Neural crest cell (in vitro differentiated cells): ENCODE measurements around the gene CCL8. TPM values are rescaled to one million over a fixed set of nuclear protein-coding genes. Genes with fewer than 3 reads are reported as not detected.

ENCODE experiments used
- DNase-seq: peaks from one replicate; pipeline ENCODE4 v3.0.0; 2021; ENCODE audit warnings: low read depth, mixed read lengths, low spot score
- H3K27ac Mint-ChIP-seq: one replicate; pipeline ENCODE4 v1.8.0; 2021; ENCODE audit warnings: mild to moderate bottlenecking, mixed read lengths; ENCODE audit not compliant: unreplicated experiment
- H3K27me3 Mint-ChIP-seq: 2 replicates; pipeline ENCODE4 v1.8.0; 2021; ENCODE audit warnings: low read depth, mild to moderate bottlenecking, mixed read lengths
- H3K36me3 Mint-ChIP-seq: 2 replicates; pipeline ENCODE4 v1.8.0; 2021; ENCODE audit warnings: low read depth, mild to moderate bottlenecking, mixed read lengths
- H3K4me1 Mint-ChIP-seq: 2 replicates; pipeline ENCODE4 v1.8.0; 2021; ENCODE audit warnings: mixed read lengths
- H3K4me3 Mint-ChIP-seq: one replicate; pipeline ENCODE4 v1.8.0; 2021; ENCODE audit warnings: mild to moderate bottlenecking, mixed read lengths
- H3K9me3 Mint-ChIP-seq: 2 replicates; pipeline ENCODE4 v1.8.0; 2021; ENCODE audit warnings: mixed read lengths
- total RNA-seq: library from RNA; stranded (reverse); gene quantifications from 2 replicates; pipeline ENCODE4 v1.2.1, GENCODE V29; 2021
- TF ChIP-seq, protein P1 (sequence below): fragments of 200-600 bp; sonication (generic); conservative IDR thresholded peaks from 2 replicates; pipeline ENCODE4 v1.5.0; 2021; ENCODE audit warnings: antibody characterized with exemption, mild to moderate bottlenecking

Gene CCL8
- total RNA-seq, 1 donor from 2014 or later = not detected

DNA sequence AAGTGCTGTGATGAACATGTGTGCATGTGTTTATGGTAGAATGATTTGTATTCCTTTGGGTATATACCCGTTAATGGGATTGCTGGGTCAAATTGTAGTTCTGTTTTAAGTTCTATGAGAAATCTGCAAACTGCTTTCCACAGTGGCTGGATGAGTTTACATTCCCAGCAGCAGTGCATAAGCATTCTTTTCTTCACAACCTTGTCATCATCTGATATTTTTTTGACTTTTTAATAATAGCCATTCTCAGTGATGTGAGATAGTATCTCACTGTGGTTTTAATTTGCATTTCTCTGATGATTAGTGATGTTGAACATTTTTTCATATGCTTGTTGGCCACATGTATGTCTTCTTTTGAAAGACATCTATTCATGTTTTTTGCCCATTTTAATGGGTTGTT, 18.5 kb downstream of the CCL8 start:
- H3K27me3 Mint-ChIP-seq = peaks cover 20% of the 10 kb centered on the region
- no peaks in the 10 kb centered on the region for H3K36me3 Mint-ChIP-seq
- peaks cover 5% of the 10 kb centered on the region for H3K9me3 Mint-ChIP-seq
- peaks cover 14% of the 10 kb centered on the region for H3K4me1 Mint-ChIP-seq
- no peak for DNase-seq
- no peak overlapping the region for H3K4me3 Mint-ChIP-seq
- TF ChIP-seq, protein P1, sequence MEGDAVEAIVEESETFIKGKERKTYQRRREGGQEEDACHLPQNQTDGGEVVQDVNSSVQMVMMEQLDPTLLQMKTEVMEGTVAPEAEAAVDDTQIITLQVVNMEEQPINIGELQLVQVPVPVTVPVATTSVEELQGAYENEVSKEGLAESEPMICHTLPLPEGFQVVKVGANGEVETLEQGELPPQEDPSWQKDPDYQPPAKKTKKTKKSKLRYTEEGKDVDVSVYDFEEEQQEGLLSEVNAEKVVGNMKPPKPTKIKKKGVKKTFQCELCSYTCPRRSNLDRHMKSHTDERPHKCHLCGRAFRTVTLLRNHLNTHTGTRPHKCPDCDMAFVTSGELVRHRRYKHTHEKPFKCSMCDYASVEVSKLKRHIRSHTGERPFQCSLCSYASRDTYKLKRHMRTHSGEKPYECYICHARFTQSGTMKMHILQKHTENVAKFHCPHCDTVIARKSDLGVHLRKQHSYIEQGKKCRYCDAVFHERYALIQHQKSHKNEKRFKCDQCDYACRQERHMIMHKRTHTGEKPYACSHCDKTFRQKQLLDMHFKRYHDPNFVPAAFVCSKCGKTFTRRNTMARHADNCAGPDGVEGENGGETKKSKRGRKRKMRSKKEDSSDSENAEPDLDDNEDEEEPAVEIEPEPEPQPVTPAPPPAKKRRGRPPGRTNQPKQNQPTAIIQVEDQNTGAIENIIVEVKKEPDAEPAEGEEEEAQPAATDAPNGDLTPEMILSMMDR = no peak
- H3K27ac Mint-ChIP-seq = no peak overlapping the region

DNA sequence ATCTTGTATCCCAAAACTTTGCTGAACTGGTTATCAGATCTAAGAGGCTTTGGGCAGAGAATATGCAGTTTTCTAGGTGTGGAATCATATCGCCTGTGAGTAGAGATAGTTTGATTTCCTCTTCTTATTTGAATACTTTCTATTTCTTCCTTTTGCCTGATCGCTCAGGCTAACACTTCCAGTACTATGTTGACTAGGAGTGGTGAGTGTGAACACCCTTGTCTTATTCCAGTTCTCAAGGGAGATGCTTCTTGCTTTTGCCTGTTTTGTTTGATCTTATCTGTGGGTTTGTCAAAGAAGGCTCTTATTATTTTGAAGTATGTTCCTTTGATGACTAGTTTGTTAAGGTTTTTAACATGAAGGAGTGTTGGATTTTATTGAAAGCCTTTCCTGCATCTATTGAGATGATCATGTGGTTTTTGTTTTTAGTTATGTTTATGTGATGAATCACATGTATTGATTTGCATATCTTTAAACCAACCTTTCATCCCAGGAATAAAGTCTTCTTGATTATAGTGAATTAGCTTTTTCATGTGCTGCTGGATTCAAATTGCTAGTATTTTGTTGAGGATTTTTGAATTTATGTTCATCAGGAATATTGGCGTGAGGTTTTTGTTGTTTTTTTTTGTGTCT, 20.0 kb downstream of the CCL8 start:
- no peak overlapping the region for H3K27ac Mint-ChIP-seq
- DNase-seq = no peak
- H3K4me1 Mint-ChIP-seq = peaks cover 14% of the 10 kb centered on the region
- peaks cover 5% of the 10 kb centered on the region for H3K9me3 Mint-ChIP-seq
- TF ChIP-seq, protein P1 = no peak
- H3K27me3 Mint-ChIP-seq = peaks cover 28% of the 10 kb centered on the region
- no peak overlapping the region for H3K4me3 Mint-ChIP-seq
- H3K36me3 Mint-ChIP-seq = no peaks in the 10 kb centered on the region

DNA sequence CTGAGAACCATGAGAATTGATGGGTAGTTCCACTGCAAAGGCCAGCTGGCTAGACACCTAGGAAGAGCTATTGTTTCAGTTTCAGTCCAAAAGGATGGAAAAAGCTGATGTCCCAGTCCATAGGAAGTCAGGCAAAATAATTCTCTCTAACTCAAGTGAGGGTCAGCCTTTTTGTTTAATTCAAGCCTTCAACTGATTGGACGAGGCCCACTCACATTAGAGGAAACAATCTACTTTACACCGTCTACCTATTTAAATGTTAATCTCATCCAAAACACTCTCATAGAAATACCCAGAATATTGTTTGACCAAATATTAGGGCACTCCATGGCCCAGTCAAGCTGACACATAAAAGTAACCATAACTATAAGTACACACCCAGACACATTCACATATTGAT, 22.7 kb downstream of the CCL8 start:
- Mint-ChIP-seq H3K36me3 (no peaks in the 10 kb centered on the region), H3K27ac (no peak overlapping the region), H3K4me3 (no peak overlapping the region), H3K4me1 (peaks cover 14% of the 10 kb centered on the region), H3K9me3 (peaks cover 2% of the 10 kb centered on the region), H3K27me3 (peaks cover 30% of the 10 kb centered on the region)
- no peak for DNase-seq
- TF ChIP-seq, protein P1 = no peak

DNA sequence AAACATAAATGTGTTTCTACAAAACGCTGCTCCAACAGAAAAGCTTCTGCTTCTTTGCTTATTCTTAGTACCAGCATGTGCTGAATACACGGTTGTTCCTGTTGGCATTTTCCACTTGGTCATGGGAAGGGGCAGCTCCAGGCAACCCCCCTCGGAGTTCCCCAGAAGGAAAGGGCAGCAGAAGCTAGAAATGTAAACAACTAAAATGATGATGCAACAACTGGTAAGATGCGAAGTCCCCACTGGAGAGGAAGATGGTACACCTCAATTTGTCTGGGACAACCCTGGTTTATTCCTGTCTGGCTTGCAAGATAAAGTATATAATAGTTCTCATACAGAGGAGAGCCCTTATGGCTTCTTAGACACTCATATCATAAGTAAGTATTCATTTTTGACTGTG, 27.8 kb downstream of the CCL8 start:
- Mint-ChIP-seq H3K27ac (no peak overlapping the region), H3K9me3 (no peaks in the 10 kb centered on the region), H3K4me3 (no peak overlapping the region), H3K36me3 (no peaks in the 10 kb centered on the region), H3K27me3 (peaks cover 40% of the 10 kb centered on the region), H3K4me1 (no peaks in the 10 kb centered on the region)
- TF ChIP-seq, protein P1 = no peak
- DNase-seq = no peak

DNA sequence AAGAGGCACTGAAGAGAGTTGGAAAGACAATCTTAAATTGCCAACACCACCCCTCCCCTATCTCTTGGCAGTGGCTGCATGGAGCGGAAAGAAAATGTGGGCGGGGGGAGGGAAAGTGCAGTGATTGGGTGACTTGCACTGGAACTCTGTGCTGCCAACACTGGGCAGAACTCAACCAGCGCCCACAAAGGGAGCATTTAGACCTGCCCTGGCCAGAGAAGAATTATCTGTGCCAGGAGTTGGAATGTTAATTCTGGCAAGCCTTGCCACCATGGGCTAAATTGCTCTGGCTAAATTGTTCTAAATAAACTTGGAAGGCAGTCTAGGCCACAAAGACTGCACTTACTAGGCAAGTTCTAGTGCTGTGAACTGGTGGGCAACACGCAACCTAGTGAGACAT, 30.5 kb downstream of the CCL8 start:
- TF ChIP-seq, protein P1 = no peak
- peaks cover 3% of the 10 kb centered on the region for H3K9me3 Mint-ChIP-seq
- DNase-seq = no peak
- no peak overlapping the region for H3K4me3 Mint-ChIP-seq
- H3K36me3 Mint-ChIP-seq = peaks cover 2% of the 10 kb centered on the region
- no peaks in the 10 kb centered on the region for H3K4me1 Mint-ChIP-seq
- no peak overlapping the region for H3K27ac Mint-ChIP-seq
- H3K27me3 Mint-ChIP-seq = peaks cover 50% of the 10 kb centered on the region
